T-cell (primary cell): ENCODE measurements around the gene ENPP6. TPM values are rescaled to one million over a fixed set of nuclear protein-coding genes. Genes with fewer than 3 reads are reported as not detected.

Source experiments
- ATAC-seq, 4 experiments: fragments of 200-7000 bp in 3 of 4; fragments of 150-1000 bp in 1 of 4; cut with Tn5 transposase; replicated peaks in 1 of 4; 1 replicate in 3 of 4; 2 replicates in 1 of 4; pipeline ENCODE4 v1.10.0; 2021; ENCODE audit warnings: moderate library complexity in 3 of 4, mild to moderate bottlenecking in 2 of 4, moderate number of reproducible peaks in 1 of 4
- CTCF ChIA-PET, 2 donors: fragments of 300-600 bp; sonication (Branson Sonifier 250); formaldehyde crosslinking; loops; one replicate each; lab custom pipeline; 2022; ENCODE audit warnings: antibody characterized with exemption in 2 of 2; lab: Charles Lee
- POLR2A ChIA-PET, 2 donors: fragments of 300-600 bp; sonication (Branson Sonifier 250); formaldehyde crosslinking; loops; one replicate each; lab custom pipeline; 2022; ENCODE audit warnings: antibody characterized with exemption in 2 of 2; lab: Charles Lee
- DNase-seq, 35 experiments: peaks; one replicate each; pipeline versions ENCODE4 v3.0.0 to v3.0.0-alpha.2; 2013 to 2023
- H3K27ac ChIP-seq: one replicate; pipeline ENCODE4 v1.5.1; 2013; ENCODE audit warnings: low read length
- H3K27me3 ChIP-seq, 2 experiments: replicated peaks in 1 of 2; 1 replicate in 1 of 2; 2 replicates in 1 of 2; pipeline versions ENCODE4 v1.6.1 to v1.7.0; 2013; ENCODE audit warnings: low read length in 1 of 2, mixed read lengths in 1 of 2; ENCODE audit not compliant: control insufficient read depth in 2 of 2, insufficient read depth in 2 of 2; ENCODE audit errors: extremely low read depth in 1 of 2
- H3K36me3 ChIP-seq, 2 donors: 1 replicate in 1 of 2; 2 replicates in 1 of 2; pipeline versions ENCODE4 v1.6.1 to v1.7.0; 2013; ENCODE audit warnings: low read length in 1 of 2; ENCODE audit not compliant: control insufficient read depth in 2 of 2, insufficient read depth in 1 of 2; ENCODE audit errors: extremely low read depth in 1 of 2
- H3K4me1 ChIP-seq, 2 experiments: 1 replicate in 1 of 2; 2 replicates in 1 of 2; pipeline versions ENCODE4 v1.6.1 to v1.7.0; 2013; ENCODE audit warnings: low read length in 2 of 2, mixed read lengths in 1 of 2; ENCODE audit not compliant: insufficient read depth in 2 of 2, control insufficient read depth in 1 of 2; ENCODE audit errors: extremely low read depth in 1 of 2
- H3K4me3 ChIP-seq, 2 donors: 1 replicate in 1 of 2; 2 replicates in 1 of 2; pipeline versions ENCODE4 v1.5.1 to v1.7.0; 2013; ENCODE audit warnings: mild to moderate bottlenecking in 2 of 2, low read length in 1 of 2, moderate library complexity in 1 of 2; ENCODE audit not compliant: control insufficient read depth in 1 of 2; ENCODE audit errors: extremely low read depth in 1 of 2
- H3K9me3 ChIP-seq: 2 replicates; pipeline ENCODE4 v1.7.0; 2013
- H3K27ac Mint-ChIP-seq, 2 donors: one replicate each; pipeline ENCODE4 v1.8.0; 2020 to 2021; ENCODE audit warnings: mild to moderate bottlenecking in 2 of 2, mixed read lengths in 2 of 2
- H3K27me3 Mint-ChIP-seq, 2 donors: one replicate each; pipeline ENCODE4 v1.8.0; 2021 to 2022; ENCODE audit warnings: mixed read lengths in 2 of 2
- H3K36me3 Mint-ChIP-seq: one replicate; pipeline ENCODE4 v1.8.0; 2021; ENCODE audit warnings: mixed read lengths
- H3K4me1 Mint-ChIP-seq, 3 donors: one replicate each; pipeline ENCODE4 v1.8.0; 2020 to 2022; ENCODE audit warnings: mixed read lengths in 3 of 3, mild to moderate bottlenecking in 1 of 3
- H3K4me3 Mint-ChIP-seq, 3 donors: one replicate each; pipeline ENCODE4 v1.8.0; 2020 to 2022; ENCODE audit warnings: mild to moderate bottlenecking in 3 of 3, mixed read lengths in 3 of 3, moderate library complexity in 3 of 3
- H3K9me3 Mint-ChIP-seq, 3 donors: one replicate each; pipeline ENCODE4 v1.8.0; 2020 to 2022; ENCODE audit warnings: mixed read lengths in 3 of 3
- WGBS: methylation state at CpG from one replicate; pipeline ENCODE4 v1.1.5; 2013; ENCODE audit warnings: missing lambda C conversion rate; ENCODE audit not compliant: insufficient coverage; 5-methylcytosine and 5-hydroxymethylcytosine counted together
- total RNA-seq, 35 experiments: library from RNA in 6 of 35; stranded (reverse) in 6 of 35; fragments of 120-200 nt in 1 of 35; gene quantifications; one replicate each; pipeline versions ENCODE4 v1.2.1 to v1.2.4 and lab custom pipeline; 2013 to 2026

Gene ENPP6
- total RNA-seq, 5 donors from 2014 or later (not counting 1 experiment from before 2014, with no cell fraction given), result not detected

GRCh38 chr4:184061582-184061981 lies 156.1 kb downstream of the ENPP6 start:
- Histone ChIP-seq H3K27me3 (peaks cover 0 to 11% of the 10 kb centered on the region in 2 experiments), H3K4me1 (no peaks in the 10 kb centered on the region), H3K27ac (no peak overlapping the region), H3K4me3 (no peak overlapping the region), H3K9me3 (no peaks in the 10 kb centered on the region), H3K36me3 (no peaks in the 10 kb centered on the region)
- ChIA-PET CTCF (interaction anchor here in 1 of 2 donors (0.6 kb wide), 1 partner anchor 13 kb away, joined by 3 read pairs; no protein-coding TSS in a partner anchor), POLR2A (no interaction called here)
- no peaks in the 10 kb centered on the region for H3K9me3 Mint-ChIP-seq
- H3K4me3 Mint-ChIP-seq, result no peak overlapping the region
- no peaks in the 10 kb centered on the region for H3K4me1 Mint-ChIP-seq
- DNase-seq (no peak), ATAC-seq (no peak)
- no CpG with 5 or more reads among the region's 7 CpGs for WGBS
- no peak overlapping the region for H3K27ac Mint-ChIP-seq
- peaks cover 6 to 12% of the 10 kb centered on the region in 2 donors for H3K27me3 Mint-ChIP-seq
- no peaks in the 10 kb centered on the region for H3K36me3 Mint-ChIP-seq

- CTCF ChIA-PET, result no interaction called here
These were observed 158.6 kb downstream of the ENPP6 start for GRCh38 chr4:184059099-184059498.

GRCh38 chr4:184058026-184058425 lies 159.6 kb downstream of the ENPP6 start:
- Mint-ChIP-seq H3K36me3 (no peaks in the 10 kb centered on the region), H3K27ac (no peak overlapping the region), H3K9me3 (no peaks in the 10 kb centered on the region), H3K27me3 (peaks cover 6 to 10% of the 10 kb centered on the region in 2 donors), H3K4me3 (no peak overlapping the region), H3K4me1 (no peaks in the 10 kb centered on the region)
- DNase-seq (no peak), ATAC-seq (no peak)
- ChIA-PET POLR2A (no interaction called here), CTCF (interaction anchor here in 1 of 2 donors (0.6 kb wide), 1 partner anchor 10 kb away, joined by 3 read pairs; no protein-coding TSS in a partner anchor)
- no peak overlapping the region for H3K4me3 ChIP-seq
- H3K4me1 ChIP-seq, result no peaks in the 10 kb centered on the region
- H3K27ac ChIP-seq, result no peak overlapping the region
- H3K27me3 ChIP-seq, result peaks cover 0 to 13% of the 10 kb centered on the region in 2 experiments
- H3K9me3 ChIP-seq, result no peaks in the 10 kb centered on the region
- WGBS, result no CpG with 5 or more reads among the region's 6 CpGs
- H3K36me3 ChIP-seq, result no peaks in the 10 kb centered on the region

More at GRCh38 chr4:184059099-184059498, 158.6 kb downstream of the ENPP6 start:
- no peak overlapping the region for H3K4me3 Mint-ChIP-seq
- peaks cover 7 to 10% of the 10 kb centered on the region in 2 donors for H3K27me3 Mint-ChIP-seq
- POLR2A ChIA-PET, result no interaction called here
- no peak for DNase-seq
- Histone ChIP-seq H3K4me3 (no peak overlapping the region), H3K4me1 (no peaks in the 10 kb centered on the region), H3K36me3 (no peaks in the 10 kb centered on the region), H3K9me3 (no peaks in the 10 kb centered on the region), H3K27me3 (peaks cover 0 to 8% of the 10 kb centered on the region in 2 experiments), H3K27ac (no peak overlapping the region)
- no peak overlapping the region for H3K27ac Mint-ChIP-seq
- no peaks in the 10 kb centered on the region for H3K36me3 Mint-ChIP-seq
- H3K4me1 Mint-ChIP-seq, result no peaks in the 10 kb centered on the region
- H3K9me3 Mint-ChIP-seq, result no peaks in the 10 kb centered on the region
- ATAC-seq, result no peak
- no CpG with 5 or more reads among the region's 3 CpGs for WGBS

GRCh38 chr4:184056877-184057276 lies 160.8 kb downstream of the ENPP6 start:
- CTCF ChIA-PET, result no interaction called here
- no peak overlapping the region for H3K4me3 Mint-ChIP-seq
- POLR2A ChIA-PET, result interaction anchor here in 1 of 2 donors (0.5 kb wide), 1 partner anchor 10 kb away, joined by 3 read pairs; no protein-coding TSS in a partner anchor
- no peaks in the 10 kb centered on the region for H3K4me1 Mint-ChIP-seq
- no peaks in the 10 kb centered on the region for H3K9me3 Mint-ChIP-seq
- H3K36me3 ChIP-seq, result no peaks in the 10 kb centered on the region
- H3K27ac Mint-ChIP-seq, result no peak overlapping the region
- DNase-seq, result no peak
- H3K4me1 ChIP-seq, result no peaks in the 10 kb centered on the region
- H3K27me3 ChIP-seq, result peaks cover 0 to 13% of the 10 kb centered on the region in 2 experiments
- ATAC-seq, result no peak
- no peaks in the 10 kb centered on the region for H3K9me3 ChIP-seq
- H3K27ac ChIP-seq, result no peak overlapping the region
- peaks cover 12 to 13% of the 10 kb centered on the region in 2 donors for H3K27me3 Mint-ChIP-seq
- H3K4me3 ChIP-seq, result no peak overlapping the region
- 76% methylated on average over 8 of the region's 14 CpGs for WGBS
- no peaks in the 10 kb centered on the region for H3K36me3 Mint-ChIP-seq

- H3K4me1 Mint-ChIP-seq, result no peaks in the 10 kb centered on the region
These were observed 164.2 kb downstream of the ENPP6 start for GRCh38 chr4:184053434-184053833.

GRCh38 chr4:184052616-184053015 lies 165.1 kb downstream of the ENPP6 start:
- no peak overlapping the region for H3K27ac Mint-ChIP-seq
- Histone ChIP-seq H3K27me3 (peaks cover 0 to 17% of the 10 kb centered on the region in 2 experiments), H3K4me1 (no peaks in the 10 kb centered on the region), H3K27ac (no peak overlapping the region), H3K9me3 (no peaks in the 10 kb centered on the region), H3K36me3 (no peaks in the 10 kb centered on the region), H3K4me3 (no peak overlapping the region)
- H3K36me3 Mint-ChIP-seq, result no peaks in the 10 kb centered on the region
- CTCF ChIA-PET, result no interaction called here
- POLR2A ChIA-PET, result no interaction called here
- H3K9me3 Mint-ChIP-seq, result peaks cover 0 to 6% (median 0%) of the 10 kb centered on the region in 3 donors
- H3K4me3 Mint-ChIP-seq, result no peak overlapping the region
- no peak for DNase-seq
- no peak for ATAC-seq
- no peaks in the 10 kb centered on the region for H3K4me1 Mint-ChIP-seq
- peaks cover 13 to 25% of the 10 kb centered on the region in 2 donors for H3K27me3 Mint-ChIP-seq
- WGBS, result 72% methylated on average over 2 of the region's 2 CpGs

More at GRCh38 chr4:184053434-184053833, 164.2 kb downstream of the ENPP6 start:
- POLR2A ChIA-PET, result no interaction called here
- DNase-seq (no peak), ATAC-seq (no peak)
- H3K9me3 Mint-ChIP-seq, result peaks cover 0 to 4% (median 0%) of the 10 kb centered on the region in 3 donors
- no peaks in the 10 kb centered on the region for H3K36me3 Mint-ChIP-seq
- H3K27me3 ChIP-seq, result peaks cover 0 to 17% of the 10 kb centered on the region in 2 experiments
- no peak overlapping the region for H3K27ac Mint-ChIP-seq
- no peaks in the 10 kb centered on the region for H3K9me3 ChIP-seq
- H3K4me3 Mint-ChIP-seq, result no peak overlapping the region
- H3K27me3 Mint-ChIP-seq, result peaks cover 14 to 20% of the 10 kb centered on the region in 2 donors
- CTCF ChIA-PET, result no interaction called here
- no peaks in the 10 kb centered on the region for H3K4me1 ChIP-seq
- 88% methylated on average over 3 of the region's 5 CpGs for WGBS
- no peak overlapping the region for H3K4me3 ChIP-seq
- H3K36me3 ChIP-seq, result no peaks in the 10 kb centered on the region
- H3K27ac ChIP-seq, result no peak overlapping the region
